Measurements from ENCODE around the gene NDST1.

DNA sequence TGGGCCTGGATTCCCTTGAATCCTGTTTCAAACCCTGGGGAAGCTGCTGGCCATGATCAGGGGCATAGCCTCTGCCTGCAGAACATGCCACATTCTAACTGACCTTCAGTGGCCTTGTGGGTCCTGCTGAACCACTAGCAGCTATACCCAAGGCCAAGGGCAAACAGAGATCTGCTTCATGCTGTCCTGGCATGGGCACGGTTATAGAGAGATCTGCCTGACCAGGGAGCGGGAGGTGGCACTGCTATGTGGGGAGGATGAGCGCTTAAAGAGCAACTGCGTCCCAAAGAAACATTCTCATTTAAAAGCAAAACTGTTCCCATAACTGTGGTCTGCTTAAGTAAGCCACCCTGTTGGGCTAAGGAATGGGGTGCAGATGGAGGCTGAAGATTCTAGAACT lies 96.1 kb downstream of the NDST1 start:
- TF ChIP-seq CTCF (conservative IDR thresholded peaks at IDR 0.05; ENCODE audit: low read depth, low read length) (no peak), EZH2phosphoT487 (IDR thresholded peaks at IDR 0.05; ENCODE audit: borderline replicate concordance, low read length) (no peak)
